ES-I3 (cell line): ENCODE results near the gene TNS4.

Source experiments
- H3K36me3 ChIP-seq: 2 replicates; pipeline ENCODE4 v1.6.1; 2013; ENCODE audit warnings: mild to moderate bottlenecking, low read length, control low read depth, moderate library complexity; ENCODE audit not compliant: insufficient read depth
- H3K4me1 ChIP-seq: 2 replicates; pipeline ENCODE4 v1.6.1; 2013; ENCODE audit warnings: mild to moderate bottlenecking, control low read depth, low read length; ENCODE audit not compliant: insufficient read depth
- H3K9ac ChIP-seq: 2 replicates; pipeline ENCODE4 v1.6.1; 2013; ENCODE audit warnings: low read depth, mild to moderate bottlenecking, low read length, moderate library complexity
- H3K9me3 ChIP-seq: 2 replicates; pipeline ENCODE4 v1.6.1; 2013; ENCODE audit warnings: mild to moderate bottlenecking, low read length, moderate library complexity; ENCODE audit not compliant: control insufficient read depth, insufficient read depth

The TNS4 gene

DNA sequence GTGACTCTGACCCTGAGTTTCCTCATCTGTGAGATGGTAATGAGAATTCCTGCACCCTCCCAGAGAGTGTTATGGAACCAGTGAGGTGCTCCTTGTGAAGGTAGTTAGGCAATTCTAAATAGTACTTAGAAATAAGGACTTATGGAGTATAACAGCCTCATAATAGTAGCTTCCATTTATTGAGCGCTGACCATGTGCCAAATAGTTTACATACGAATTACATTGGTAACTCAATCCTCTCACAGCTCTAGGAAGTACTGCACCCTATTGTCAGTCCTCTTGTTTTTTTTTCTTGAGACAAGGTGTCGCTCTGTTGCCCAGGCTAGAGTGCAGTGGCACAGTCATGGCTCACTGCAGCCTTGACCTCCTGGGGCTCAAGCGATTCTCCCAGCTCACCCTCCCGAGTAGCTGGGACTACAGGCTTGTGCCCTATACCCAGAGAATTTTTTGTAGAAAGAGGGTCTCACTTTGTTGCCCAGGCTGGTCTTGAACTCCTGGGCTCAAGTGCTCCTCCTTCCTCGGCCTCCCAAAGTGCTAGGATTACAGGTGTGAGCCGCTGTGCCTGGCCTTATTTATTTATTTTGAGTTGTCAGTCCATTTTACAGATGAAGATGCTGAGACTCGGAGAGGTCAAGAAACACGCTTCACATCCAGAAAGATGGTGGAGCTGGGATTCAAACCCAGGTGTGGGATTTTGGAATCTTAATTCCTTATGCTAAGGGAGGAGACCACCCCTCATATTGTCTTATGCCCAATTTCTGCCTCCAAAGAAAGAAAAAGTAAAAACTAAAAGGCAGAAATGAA, 2.9 kb downstream of the TNS4 start:
- peaks cover 18% of the 10 kb centered on the region for H3K4me1 ChIP-seq
- H3K9me3 ChIP-seq = no peaks in the 10 kb centered on the region
- H3K36me3 ChIP-seq = no peaks in the 10 kb centered on the region
- H3K9ac ChIP-seq = no peak overlapping the region

DNA sequence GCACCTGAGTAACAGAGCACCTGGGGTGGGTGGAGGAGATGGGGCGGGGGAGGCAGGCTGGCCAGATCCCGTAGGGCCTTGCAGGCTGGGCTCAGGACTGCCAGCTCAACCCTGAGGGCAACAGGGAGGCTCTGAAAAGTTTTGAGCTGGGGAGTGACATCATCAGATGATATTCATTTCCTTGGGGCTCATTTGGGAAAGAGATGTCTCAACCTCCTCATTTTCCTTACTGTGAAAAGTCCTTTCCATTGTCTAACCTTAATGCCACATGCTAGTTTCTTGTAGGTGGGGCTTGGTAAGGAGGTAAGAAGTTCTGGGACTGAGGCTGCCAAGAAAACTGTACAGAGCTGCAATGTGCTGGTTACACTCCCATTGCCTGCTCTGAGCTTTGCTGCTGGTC, 3.7 kb downstream of the TNS4 start:
- no peaks in the 10 kb centered on the region for H3K9me3 ChIP-seq
- H3K9ac ChIP-seq = no peak overlapping the region
- H3K36me3 ChIP-seq = no peaks in the 10 kb centered on the region
- H3K4me1 ChIP-seq = peaks cover 18% of the 10 kb centered on the region

- H3K9me3 ChIP-seq = no peaks in the 10 kb centered on the region
- peaks cover 18% of the 10 kb centered on the region for H3K4me1 ChIP-seq
- H3K36me3 ChIP-seq = no peaks in the 10 kb centered on the region
- no peak overlapping the region for H3K9ac ChIP-seq
Measured at GRCh38 chr17:40496634-40497420, 4.6 kb downstream of the TNS4 start.

GRCh38 chr17:40496170-40496569, 5.3 kb downstream of the TNS4 start:
- Histone ChIP-seq H3K4me1 (peaks cover 20% of the 10 kb centered on the region), H3K9ac (no peak overlapping the region), H3K9me3 (no peaks in the 10 kb centered on the region), H3K36me3 (no peaks in the 10 kb centered on the region)

DNA sequence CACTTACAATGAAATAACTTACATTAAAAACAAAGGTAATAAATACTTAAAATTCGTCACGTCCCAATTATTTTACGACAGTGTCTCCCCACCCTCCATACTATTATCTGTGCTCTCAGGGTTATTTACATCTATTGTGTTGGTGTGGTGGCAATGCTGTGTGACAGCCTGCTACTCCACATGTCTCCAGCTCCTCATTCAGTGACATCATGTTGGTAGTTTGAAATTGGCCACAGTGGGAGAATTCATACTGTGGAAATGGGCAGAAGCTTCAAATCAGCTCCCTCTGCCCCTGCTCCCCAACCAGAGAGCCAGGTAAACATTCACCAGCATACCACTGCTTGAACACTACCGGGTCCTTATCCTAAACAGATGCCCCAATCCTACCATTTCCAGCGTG, 6.3 kb downstream of the TNS4 start:
- Histone ChIP-seq H3K4me1 (peaks cover 31% of the 10 kb centered on the region), H3K36me3 (no peaks in the 10 kb centered on the region), H3K9me3 (no peaks in the 10 kb centered on the region), H3K9ac (no peak overlapping the region)

GRCh38 chr17:40493697-40494096, 7.7 kb downstream of the TNS4 start:
- H3K9ac ChIP-seq = no peak overlapping the region
- H3K9me3 ChIP-seq = no peaks in the 10 kb centered on the region
- H3K4me1 ChIP-seq = peaks cover 32% of the 10 kb centered on the region
- no peaks in the 10 kb centered on the region for H3K36me3 ChIP-seq

GRCh38 chr17:40491486-40491885, 9.9 kb downstream of the TNS4 start:
- Histone ChIP-seq H3K9me3 (no peaks in the 10 kb centered on the region), H3K4me1 (peaks cover 21% of the 10 kb centered on the region), H3K36me3 (no peaks in the 10 kb centered on the region), H3K9ac (no peak overlapping the region)

GRCh38 chr17:40490982-40491381, 10.4 kb downstream of the TNS4 start:
- Histone ChIP-seq H3K9me3 (no peaks in the 10 kb centered on the region), H3K36me3 (no peaks in the 10 kb centered on the region), H3K4me1 (peaks cover 26% of the 10 kb centered on the region), H3K9ac (no peak overlapping the region)

GRCh38 chr17:40490289-40490853, 11.1 kb downstream of the TNS4 start:
- Histone ChIP-seq H3K4me1 (peaks cover 26% of the 10 kb centered on the region), H3K36me3 (no peaks in the 10 kb centered on the region), H3K9me3 (no peaks in the 10 kb centered on the region), H3K9ac (no peak overlapping the region; the same call in 1 of the 2 replicates)

- Histone ChIP-seq H3K9ac (no peak overlapping the region), H3K9me3 (no peaks in the 10 kb centered on the region), H3K4me1 (peaks cover 43% of the 10 kb centered on the region), H3K36me3 (no peaks in the 10 kb centered on the region)
Measured at GRCh38 chr17:40487371-40488020, 13.9 kb downstream of the TNS4 start.

DNA sequence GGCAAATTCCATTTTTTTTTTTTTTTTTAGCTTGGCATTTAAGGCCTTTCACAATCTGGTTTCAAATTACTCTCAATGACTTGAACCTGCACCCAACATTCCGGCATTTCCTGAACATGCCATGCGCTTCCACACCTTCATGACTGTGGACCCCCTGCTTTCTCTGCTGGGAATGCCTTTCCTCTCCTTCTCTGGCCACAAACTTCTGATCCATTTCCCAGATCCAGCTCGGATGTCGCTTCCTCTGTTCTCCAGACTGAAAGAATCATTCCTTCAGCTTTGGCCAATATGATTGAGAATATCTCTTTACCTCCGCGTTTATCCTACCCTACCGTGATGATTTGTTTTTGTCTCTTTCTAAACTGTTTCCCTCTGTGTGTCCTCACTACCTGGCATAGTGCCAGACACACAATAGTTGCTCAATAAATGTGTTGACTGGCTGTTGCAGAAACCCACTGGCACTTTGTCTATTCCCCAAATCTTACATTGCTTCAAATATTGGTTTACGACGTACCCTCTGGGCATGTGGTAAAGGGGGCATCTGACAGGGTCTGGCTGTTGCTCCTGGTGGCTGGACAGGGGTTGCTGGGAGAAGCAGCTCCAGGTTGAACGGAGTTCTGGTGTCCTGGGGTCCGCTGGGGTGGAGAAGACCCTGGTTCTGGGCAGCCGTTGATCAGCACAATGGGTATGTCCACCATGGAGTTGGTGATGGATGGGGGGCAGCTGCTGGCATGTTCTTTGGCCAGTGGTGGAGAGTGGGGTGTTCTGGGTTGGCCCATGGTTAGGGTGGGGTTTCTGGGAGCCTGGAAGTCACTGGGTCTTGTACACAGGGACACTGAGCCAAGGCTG, 14.7 kb downstream of the TNS4 start:
- peaks cover 49% of the 10 kb centered on the region for H3K4me1 ChIP-seq
- H3K9me3 ChIP-seq = no peaks in the 10 kb centered on the region
- H3K36me3 ChIP-seq = no peaks in the 10 kb centered on the region
- no peak overlapping the region for H3K9ac ChIP-seq

DNA sequence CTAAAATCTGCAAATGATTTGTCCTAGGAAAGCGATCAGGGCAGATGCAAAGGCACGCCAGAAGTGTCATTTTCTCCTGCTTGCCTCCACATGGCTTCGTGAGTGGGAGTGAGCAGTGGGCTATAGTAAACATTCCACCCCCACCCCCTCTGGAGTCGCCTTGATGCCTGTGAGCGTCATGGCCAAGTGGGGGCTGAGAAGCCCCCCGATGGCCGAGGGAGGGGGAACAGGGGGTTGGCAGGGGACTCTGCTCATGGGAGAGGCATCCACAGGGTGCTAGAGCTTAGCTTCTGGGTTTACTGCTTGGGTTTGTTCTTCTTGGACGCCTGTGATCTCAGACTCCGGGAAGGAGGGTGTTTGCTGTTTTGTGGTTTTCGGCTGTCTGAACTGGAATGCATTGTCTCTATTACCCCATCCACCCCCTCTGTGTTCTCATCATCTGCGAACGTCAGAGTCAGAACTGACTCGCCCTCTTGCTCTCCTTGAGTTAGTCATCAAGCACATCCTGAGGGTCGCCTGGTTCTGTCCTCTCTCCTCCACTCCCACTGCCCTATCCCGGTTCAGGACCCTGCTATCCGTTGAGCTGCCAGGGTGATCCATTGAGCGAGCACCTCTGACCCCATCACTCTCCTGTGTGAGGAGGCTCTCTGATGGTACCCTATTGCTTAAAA, 15.4 kb downstream of the TNS4 start:
- Histone ChIP-seq H3K9ac (no peak overlapping the region), H3K4me1 (peaks cover 47% of the 10 kb centered on the region), H3K9me3 (no peaks in the 10 kb centered on the region), H3K36me3 (no peaks in the 10 kb centered on the region)

GRCh38 chr17:40484973-40485530, 16.4 kb downstream of the TNS4 start:
- Histone ChIP-seq H3K36me3 (no peaks in the 10 kb centered on the region), H3K9ac (no peak overlapping the region), H3K9me3 (no peaks in the 10 kb centered on the region)

More at GRCh38 chr17:40484973-40485530, 16.4 kb downstream of the TNS4 start:
- peaks cover 47% of the 10 kb centered on the region for H3K4me1 ChIP-seq
